ENCODE data around the gene AMPH.

- TF ChIP-seq CTCF (conservative IDR thresholded peaks at IDR 0.05 in 1 of 2, IDR thresholded peaks at IDR 0.05 in 1 of 2; ENCODE audit: low read depth in 1 of 2, low read length in 2 of 2) (no peak), EZH2 (IDR thresholded peaks at IDR 0.05; ENCODE audit: low read length, missing control alignments) (no peak)
Measured at GRCh38 chr7:38550836-38551235, 80.3 kb downstream of the AMPH start.
